Neural cell (in vitro differentiated cells): ENCODE data around the gene PACS1.

Experiments used
- EZH2 ChIP-seq: fragments of 200-600, 300-800 bp; shearing (Covaris generic), sonication (generic); IDR thresholded peaks from 2 replicates; pipeline ENCODE4 v1.6.1; 2014; ENCODE audit warnings: antibody characterized with exemption, low read length, borderline replicate concordance, mild to moderate bottlenecking; ENCODE audit not compliant: insufficient read depth, poor library complexity, severe bottlenecking
- TAF1 ChIP-seq: IDR thresholded peaks from 2 replicates; pipeline ENCODE4 v1.6.1; 2012; ENCODE audit warnings: low read depth
- TF ChIP-seq, protein P1 (sequence below): fragments of 450-650 bp; IDR thresholded peaks from 2 replicates; pipeline ENCODE4 v1.5.1; 2014; ENCODE audit warnings: antibody characterized with exemption, mild to moderate bottlenecking, moderate library complexity; ENCODE audit not compliant: poor library complexity, severe bottlenecking

DNA sequence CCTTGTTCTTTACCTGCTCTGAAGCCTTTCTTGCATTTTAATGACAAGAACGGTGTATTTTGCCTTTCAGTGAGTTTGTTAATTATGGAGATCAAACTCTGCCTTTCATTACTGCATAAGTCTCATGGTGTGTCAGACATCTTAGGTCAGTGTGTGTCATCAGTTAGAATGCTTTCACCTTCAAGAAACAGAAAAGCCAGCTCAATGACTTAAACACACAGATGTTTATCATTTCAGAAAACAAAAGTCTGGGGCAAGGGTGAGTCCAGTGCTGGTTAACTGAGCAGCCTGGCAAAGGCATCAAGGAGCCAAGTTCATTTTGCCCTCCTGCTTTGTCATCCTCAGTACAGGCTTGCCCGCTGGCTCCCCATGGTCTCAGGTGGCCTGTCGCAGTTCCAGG is 54.5 kb downstream of the PACS1 start:
- TF ChIP-seq TAF1 (no peak), EZH2 (no peak)
- TF ChIP-seq, protein P1, sequence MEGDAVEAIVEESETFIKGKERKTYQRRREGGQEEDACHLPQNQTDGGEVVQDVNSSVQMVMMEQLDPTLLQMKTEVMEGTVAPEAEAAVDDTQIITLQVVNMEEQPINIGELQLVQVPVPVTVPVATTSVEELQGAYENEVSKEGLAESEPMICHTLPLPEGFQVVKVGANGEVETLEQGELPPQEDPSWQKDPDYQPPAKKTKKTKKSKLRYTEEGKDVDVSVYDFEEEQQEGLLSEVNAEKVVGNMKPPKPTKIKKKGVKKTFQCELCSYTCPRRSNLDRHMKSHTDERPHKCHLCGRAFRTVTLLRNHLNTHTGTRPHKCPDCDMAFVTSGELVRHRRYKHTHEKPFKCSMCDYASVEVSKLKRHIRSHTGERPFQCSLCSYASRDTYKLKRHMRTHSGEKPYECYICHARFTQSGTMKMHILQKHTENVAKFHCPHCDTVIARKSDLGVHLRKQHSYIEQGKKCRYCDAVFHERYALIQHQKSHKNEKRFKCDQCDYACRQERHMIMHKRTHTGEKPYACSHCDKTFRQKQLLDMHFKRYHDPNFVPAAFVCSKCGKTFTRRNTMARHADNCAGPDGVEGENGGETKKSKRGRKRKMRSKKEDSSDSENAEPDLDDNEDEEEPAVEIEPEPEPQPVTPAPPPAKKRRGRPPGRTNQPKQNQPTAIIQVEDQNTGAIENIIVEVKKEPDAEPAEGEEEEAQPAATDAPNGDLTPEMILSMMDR, result no peak
